Limb (tissue), 2 donors: ENCODE results near the gene BTRC.

Experiments
- DNase-seq, 2 donors: peaks; one replicate each; pipeline ENCODE4 v3.0.0-alpha.2; 2016; ENCODE audit errors: extremely low spot score in 2 of 2

The BTRC gene

DNA sequence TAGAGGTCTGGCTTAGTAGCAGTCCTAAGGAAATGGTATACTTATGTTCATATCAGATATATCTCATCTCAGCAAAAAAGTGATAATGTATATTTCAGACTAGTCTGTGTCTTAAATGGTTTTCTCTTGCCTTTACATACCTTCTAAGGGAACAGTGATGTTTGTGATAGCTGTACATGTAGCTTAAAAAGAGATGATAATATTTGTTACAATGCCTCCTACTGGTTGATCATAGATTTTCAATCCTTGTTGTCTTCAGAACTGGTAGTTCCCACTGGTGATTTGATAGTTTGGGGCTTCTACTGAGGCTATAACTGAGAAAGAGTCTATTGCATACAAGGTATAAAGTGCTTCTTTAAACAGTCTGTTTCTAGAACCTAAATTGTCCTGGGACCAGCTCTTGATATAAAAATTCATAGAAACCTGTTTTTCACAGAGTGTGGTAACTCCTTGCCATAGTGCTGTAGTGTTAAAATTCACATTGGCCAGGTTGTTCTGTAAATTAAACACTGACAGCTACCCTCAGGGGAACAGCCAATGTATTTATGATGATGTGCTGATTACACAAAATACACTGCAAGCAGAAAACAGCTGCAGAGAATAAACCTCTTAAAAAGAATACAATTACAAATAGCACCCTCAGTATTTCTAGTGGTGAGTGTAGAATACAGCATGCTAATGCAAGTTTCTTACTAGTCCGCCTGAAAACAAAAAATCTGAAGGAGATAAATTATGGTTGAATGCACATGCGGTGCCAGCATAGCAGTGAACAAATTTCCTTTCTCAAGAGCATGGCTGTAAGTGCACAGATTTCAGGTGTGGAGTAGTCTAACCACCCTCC is 90.3 kb downstream of the BTRC start:
- DNase-seq = no peak

DNA sequence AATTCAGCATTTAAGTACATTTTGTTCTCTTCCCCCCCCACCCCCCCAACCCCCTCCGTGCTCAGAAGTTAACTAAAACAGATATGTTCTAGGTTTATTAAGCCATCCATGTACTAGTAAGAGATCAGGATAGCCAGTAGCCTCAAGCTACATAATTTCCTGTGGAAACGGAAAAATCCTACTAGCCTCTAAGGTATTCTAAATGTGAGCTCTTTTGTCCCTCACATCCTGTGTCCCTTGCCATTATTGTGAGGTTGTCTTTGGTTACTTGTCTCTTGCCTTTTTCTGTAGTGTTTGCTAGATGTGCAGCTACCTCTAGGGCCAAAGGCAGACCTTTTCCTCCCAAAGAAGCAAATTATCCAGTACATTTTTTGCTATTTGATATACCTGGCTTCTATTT is 92.1 kb downstream of the BTRC start:
- no peak for DNase-seq

DNA sequence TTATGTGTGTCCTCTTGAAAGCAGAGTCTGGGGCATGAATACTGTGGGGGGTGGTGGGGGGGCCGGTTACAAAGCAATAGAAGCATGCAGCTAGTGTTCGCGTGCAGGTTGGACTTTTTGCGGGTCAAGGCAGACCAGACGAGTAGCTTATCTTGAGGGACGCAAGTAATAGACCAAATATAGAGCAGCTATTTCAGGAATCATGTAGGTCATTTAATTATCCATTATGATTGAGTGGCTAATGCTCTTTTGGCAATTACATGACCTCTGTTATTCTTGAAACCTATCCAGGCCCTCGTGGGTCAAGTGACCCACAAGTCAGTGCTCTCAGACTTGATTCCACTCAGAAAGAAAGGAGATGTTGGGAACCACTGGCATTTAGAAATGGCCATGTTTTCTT is 93.0 kb downstream of the BTRC start:
- no peak for DNase-seq

DNA sequence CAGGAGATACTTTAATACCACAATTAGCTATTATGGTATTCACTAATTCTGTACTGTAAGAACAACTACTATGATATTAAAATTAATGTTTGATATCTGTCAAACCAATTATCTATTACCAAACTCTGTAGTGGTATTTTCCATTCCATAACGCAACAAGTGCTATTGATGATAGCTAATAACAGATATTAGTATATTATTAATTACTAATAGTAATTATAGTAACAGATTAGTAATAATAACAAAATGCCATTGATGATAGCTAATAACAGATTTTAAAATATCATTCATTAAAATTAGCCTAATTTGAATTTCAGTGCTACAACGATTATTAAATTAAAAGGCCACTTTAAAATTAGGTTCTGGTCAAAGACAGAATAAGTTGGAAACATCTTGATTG is 93.5 kb downstream of the BTRC start:
- DNase-seq = no peak

DNA sequence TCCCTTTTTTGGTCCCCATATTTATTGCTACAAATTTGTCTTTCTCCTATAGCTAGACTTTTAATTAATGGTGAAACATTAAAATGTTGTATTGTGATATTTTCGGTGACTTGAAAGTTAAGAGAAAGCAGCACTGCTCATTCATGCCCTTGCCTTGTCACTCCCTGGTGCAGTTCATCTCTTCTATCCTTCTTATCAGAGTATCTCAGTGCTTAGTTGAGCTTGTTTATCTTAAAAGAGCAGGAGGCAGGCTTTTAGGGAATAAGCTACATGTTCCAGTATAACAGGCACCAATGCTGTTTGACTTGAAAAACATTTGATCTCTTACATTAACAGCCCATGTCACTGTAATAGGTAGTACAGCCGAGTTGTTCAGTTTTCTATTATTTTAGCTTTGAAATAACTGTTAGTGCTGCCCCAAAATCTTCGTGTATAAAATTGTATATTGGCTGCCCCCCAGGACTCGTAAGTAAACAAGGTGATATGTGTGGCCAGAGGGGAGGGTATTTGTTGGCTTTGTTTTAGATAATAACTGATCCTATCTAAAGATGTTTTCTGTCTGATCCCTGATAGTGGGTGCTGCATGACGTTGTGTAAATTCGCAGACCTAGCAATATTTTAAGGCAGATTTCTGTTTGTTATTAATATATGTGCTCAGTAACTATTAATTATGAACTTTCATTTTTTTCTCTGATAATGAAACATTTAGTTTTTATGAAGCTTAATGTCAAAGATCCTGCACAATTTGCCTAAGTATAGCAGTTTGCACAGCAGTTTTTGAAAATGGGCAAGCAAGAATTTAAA is 96.5 kb downstream of the BTRC start:
- no peak for DNase-seq

DNA sequence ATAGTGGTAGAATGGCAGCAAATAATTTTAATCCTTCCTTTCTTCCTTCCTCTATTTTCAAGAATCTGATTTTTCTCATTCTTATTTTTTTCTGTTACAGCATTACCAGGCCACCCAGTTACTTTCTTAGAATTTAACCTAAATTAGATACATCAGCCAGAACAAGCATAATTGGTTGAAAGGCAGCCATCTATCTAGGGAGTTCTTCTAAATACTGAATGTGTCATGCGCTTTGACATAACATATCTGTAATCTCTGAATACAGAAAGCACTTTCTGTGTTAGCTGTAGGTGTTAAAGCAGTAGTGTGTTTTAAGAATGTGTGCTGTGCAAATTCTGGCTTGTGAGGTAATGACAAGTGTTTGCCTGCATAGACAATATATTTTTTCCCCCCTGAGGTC is 97.3 kb downstream of the BTRC start:
- DNase-seq = no peak

DNA sequence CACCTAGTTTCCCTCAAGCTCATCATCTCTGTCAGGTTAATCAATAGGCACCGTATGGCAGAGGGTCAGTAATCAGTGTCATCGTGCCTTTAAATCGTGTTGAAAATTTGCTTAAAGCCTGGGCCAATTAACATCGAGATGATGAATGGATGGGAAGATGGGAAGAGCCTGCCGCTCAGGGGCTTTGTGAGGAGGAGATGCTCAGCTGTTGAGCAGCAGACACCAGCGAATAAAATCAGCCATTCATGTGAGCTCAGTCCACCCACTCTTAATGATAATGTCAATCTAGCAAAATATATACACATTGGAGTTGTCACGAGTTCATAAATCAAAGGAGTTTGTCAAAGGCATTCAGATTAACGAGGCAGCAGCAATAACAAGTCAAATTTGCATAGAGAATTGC is 97.7 kb downstream of the BTRC start:
- DNase-seq = no peak

DNA sequence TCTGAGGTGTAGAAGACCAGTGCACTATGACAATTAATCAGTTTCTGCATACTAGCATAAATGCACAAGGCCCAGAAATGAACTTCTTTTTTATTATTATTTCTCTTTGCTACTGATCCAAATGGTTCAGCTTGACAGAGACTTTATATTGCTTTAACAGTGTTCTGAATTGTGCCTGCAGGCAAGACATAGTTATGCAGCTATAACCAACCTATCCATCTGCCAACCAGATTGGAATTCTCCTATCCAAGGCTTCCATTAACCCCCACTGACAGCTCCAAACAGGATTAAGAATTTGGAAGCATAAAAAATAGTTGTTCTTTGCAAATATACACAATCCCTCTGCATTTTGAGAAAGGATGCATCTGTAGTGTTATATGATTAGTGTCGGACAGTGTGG is 98.2 kb downstream of the BTRC start:
- no peak for DNase-seq

DNA sequence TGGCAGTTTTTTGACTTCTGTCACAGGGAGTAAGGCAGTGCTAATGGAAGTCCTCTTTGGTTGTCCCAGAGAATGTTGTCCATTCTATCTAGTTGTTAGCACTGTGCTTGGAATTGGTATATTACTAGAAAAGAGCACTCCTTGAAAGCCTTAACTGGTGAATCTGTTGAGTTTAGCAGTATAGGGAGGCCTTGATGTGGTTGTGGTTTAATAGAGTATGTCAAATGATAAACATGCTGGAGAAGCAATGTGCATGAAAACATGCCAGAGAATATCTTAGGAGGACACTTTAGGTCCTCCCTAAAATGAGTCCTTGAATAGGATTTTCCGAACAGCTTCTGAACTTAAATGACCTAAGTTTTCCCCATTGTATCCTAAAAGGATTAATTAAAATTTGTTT is 98.6 kb downstream of the BTRC start:
- DNase-seq = no peak

DNA sequence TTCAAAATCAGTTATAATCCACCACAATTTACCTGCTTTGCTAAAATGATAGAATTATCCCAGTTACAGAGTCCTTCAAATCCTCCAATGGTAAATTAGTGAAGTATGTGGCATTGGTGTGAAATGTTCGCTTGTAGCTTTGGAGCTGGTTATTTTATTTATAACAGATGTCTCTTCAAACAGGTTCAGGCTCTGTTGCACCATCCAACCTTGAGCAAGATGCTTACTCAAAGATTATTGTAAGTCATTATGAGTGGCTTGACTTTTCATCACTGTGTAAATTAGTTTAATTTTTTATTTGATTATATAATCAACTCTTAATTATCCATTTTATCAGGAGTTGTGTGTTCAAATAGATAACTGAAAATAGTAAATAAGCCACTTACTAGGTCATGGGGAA is 99.4 kb downstream of the BTRC start:
- DNase-seq = no peak

DNA sequence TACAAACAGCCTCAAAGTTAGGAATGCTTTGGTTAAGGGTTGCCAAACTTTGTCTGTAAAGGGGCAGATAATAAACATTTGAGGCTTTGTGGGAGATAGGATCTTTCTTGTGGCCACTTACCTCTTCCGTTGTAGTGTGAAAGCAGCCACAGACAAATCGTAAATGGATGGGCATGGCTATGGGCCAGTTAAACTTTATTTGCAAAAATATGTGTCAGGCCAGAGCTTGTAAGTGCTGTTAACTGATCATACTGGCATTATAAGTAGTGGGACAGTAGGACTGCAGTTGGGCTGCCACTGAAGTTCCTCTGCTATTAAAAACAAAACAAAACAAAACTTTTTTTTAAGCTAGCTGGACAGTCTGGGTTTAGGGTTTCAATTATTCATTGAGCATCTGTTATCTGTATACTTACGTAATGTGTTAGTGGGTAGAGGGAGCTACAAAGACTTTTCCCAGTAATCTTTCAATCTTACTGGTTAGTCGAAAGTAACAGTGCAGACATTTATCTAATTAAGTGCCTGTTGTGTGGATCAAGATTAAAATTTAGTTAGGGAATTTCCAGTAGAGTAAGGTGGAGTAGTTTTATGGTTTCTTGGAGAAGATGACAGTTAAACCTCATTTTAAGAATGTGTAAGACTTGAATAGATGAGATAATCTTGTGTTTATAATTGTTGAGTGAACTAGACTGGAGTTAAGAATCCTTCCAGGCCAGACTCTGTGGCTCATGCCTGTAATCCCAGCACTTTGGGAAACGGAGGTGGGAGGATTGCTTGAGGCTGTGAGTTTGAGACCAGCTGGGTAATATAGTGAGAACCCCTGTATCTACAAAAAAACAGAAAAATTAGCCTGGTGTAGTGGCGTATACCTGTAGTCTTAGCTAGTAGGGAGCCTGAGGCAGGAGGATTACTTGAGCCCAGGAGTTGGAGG is 100.1 kb downstream of the BTRC start:
- no peak for DNase-seq

DNA sequence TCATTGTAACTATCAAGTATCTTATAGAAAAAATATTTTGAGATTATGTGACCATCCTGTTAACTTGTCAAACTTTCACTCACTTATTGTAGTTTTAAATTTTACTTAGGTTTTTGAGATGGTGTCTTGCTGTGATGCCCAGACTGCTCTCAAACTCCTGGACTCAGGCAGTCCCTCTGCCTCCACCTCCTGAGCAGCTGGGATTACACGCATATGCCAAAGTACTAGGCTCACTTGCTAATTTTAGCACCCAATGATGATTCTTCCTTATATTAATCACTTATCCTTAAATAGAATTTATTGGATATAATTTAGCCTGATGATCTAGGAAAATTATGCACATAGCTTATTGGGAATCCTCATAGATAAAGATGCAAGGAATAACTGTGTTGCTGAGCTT is 104.9 kb downstream of the BTRC start:
- DNase-seq = no peak

DNA sequence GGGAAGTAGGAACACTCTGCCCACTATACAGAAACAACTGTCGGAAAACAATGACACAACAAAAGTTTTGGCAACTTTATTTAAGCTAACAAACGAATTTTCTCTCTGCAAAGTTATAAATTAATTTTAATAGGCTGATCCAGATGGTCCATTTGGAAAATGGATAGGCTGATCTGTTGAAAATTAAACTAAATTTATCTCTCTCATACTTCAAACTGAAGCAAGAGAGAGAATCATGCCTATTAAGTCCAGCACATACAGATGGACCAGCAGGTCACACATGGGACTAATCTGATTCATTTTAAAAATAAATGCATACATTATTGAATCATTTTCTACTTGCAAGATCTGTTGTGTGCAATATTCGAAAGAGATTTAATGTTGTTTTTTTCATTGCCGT is 110.1 kb downstream of the BTRC start:
- DNase-seq = no peak

DNA sequence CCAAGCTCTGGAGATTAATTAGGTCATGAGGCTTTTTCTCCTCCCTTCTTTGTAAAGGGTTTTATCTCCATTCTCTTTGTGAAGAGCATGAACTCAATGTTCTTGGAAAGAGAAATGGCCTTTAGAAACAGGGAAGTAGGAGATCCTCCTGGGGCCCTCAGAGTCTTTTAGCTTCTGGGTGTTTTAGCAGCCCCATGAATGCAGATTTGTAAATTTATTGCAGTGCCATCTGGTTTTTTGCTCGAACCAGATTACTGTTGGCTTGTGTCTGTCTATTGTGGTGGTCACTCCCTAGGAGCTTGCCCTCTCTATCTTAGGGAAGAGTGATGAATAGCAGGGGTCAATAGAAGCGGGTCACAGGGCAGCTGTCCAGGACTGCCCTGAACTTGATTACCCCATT is 110.6 kb downstream of the BTRC start:
- no peak for DNase-seq

DNA sequence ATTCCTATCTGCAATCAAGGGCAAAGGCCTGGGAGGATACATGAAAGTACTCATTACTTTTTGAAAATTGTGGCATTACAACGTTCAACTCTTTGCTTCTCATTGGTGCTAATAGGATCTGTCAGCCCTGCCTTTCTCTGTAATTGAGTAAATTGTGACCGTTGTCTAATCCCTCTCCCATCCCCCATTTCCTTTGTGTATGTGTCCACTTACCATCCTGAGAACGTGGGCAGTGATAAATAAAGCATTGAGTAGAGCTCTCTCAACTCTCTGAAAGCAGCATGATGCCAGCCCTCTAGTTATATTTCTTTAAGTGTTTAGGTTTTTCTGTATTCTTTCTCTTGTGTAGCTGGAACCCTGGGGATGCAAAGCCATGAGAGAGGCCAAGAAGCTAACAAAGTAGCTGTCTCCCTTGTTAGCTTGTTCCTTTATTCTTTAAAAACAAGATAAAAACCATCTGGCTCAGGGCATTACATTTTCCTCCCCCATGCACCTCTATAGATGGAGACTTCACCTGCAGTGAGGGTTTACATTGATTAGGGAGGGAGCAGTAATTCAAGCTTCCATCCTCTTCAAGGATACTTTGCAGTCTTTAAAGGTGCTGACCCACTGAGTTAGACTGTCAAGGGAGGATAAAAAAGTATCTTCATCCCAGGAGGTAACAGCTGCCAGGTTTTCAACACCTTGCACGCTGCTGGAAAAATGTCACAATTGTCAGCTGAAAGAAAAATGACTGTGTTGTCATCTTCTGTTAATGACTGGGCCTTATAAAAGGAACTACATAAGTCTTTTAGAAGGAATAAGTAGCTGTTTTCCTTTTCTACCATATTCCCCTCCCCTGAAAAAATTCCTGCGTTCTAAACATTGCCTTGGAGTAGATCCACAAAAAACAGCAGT is 112.3 kb downstream of the BTRC start:
- no peak for DNase-seq

DNA sequence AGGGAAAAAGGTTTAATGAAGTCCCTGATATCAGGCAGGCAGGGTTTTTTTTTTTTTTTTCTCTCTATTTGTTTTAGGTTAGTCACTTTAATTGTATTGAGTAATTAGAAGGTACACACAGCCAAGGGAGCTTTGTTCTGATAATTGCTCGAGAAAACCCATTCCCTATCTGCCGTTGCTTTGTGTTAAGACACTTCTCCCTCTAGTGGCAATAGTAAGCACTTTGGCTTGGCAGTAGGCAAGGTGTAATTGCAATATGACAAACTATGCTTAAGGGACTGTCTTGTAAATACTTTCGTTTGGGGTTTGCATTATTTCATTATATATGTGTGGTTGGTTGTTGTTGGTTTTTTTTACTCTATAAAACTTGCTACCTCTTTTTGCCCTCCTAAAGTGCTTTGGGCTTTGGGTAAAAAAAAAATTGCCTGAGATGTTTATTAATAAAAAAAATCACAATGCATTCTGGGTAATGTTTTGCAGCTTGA is 113.4 kb downstream of the BTRC start:
- peak in 1 of 2 donors; percentile 74 for DNase-seq

DNA sequence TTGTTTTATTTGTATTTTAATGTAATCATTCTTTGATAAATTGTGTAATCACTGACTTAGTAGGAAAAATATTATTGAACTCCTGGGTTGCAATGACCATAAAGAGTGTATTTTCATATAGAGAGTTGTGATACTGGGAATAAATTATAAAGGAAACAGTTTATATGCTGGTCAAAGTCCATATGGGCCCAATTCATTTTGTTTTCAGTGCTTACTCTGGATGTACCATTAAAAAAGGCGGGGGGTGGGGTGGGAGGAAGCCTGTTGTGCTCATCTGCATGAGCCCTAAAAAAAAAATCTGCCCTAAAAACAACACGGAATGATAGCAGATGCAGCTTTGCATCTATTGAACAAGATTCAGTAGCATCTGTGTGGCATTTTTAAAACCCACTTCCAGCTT is 114.2 kb downstream of the BTRC start:
- no peak for DNase-seq

DNA sequence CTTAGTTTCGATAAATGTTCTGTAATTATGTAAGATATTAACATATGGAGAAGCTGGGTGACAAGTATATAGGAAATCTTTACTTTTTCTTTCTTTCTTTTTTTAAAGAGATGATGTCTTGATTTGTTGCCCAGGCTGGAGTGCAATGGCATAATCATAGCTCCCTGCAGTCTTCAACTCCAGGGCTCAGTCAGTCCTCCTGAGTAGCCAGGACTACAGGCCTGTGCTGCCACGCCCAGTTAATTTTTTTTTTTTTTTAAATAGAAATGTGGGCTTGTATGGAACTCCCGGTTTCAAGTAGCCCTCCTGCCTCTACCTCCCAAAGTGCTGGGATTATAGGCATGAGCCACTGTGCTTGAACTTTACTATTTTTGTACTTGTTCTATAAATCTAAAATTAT is 122.4 kb downstream of the BTRC start:
- no peak for DNase-seq

DNA sequence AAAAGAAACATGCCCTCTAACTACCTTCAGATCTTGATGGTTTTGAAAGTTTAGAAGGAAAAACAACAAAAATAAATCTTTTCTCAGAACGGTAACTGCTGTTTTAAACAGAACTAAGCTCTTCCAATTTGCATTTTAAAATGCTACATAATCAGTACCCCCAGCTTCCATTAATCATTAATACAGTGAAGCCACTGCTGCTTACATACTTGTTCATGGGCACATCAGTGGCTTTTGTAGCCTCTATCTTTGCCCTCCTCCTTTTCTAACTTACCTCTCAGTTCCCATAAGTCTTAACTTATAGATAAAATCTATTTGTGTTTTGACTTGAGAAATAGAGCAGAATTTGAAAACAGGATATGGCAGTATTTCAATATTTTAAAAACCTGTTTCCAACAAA is 125.0 kb downstream of the BTRC start:
- DNase-seq = no peak

DNA sequence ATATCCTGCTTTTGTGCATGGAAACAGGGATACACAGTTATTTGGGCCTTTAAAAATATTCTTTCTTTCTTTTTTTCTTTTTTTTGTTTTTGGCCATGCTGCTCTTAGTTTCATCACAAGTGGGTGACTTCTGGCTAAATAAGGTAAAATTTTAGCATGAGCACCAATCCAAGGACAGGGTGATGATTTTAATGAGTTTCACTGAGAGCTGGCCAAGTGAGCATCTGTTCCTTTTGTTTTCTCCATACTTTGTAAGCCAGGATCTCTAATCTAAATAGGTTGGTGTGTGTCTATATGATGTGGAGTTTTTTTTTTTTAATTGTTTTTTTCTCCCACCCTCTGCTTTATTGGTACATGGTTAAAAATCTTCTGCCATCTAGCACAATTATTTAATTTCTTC is 127.3 kb downstream of the BTRC start:
- no peak for DNase-seq

DNA sequence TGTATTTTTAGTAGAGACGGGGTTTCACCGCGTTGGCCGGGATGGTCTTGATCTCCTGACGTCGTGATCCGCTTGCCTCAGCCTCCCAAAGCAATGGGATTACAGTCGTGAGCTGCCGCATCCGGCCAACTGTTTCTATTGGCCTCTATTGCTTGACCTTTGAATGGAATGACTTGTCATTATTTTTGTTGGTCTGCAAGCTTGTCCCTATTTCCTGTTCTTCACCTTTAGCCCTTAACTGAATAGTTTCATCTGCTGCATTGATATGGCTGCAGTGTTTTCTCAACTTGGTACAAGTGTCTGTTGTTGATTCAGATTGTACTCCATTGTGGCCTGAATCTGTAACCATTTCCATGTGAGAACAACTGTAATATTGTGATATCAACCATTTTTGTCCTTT is 128.6 kb downstream of the BTRC start:
- no peak for DNase-seq
